H1 (cell line): ENCODE measurements around the gene GABPA. TPM values are rescaled to one million over a fixed set of nuclear protein-coding genes. Genes with fewer than 3 reads are reported as not detected.
"Not testable (repeated sequence)": the region's sequence is repeated elsewhere in the genome, so short reads cannot be mapped to it uniquely, and the experiment has no call there.

Experiments used
- CTCF ChIA-PET: fragments of 300-600 bp; sonication (Branson Sonifier 250); formaldehyde crosslinking; loops from one replicate; lab custom pipeline; 2021; ENCODE audit not compliant: partially characterized antibody; lab: Charles Lee
- POLR2A ChIA-PET: fragments of 300-600 bp; sonication (Branson Sonifier 250); formaldehyde crosslinking; loops from one replicate; lab custom pipeline; 2021; ENCODE audit warnings: inconsistent platforms; ENCODE audit not compliant: partially characterized antibody; lab: Charles Lee
- DNase-seq, 2 experiments: peaks; one replicate each; pipeline versions ENCODE4 v3.0.0 to v3.0.0-alpha.2; 2010 to 2022; ENCODE audit warnings: low spot score in 2 of 2, low read depth in 1 of 2, mixed read lengths in 1 of 2
- FAIRE-seq: peaks from 2 replicates; lab custom pipeline; 2011; peaks lifted over from hg19 to GRCh38; lab: Jason Lieb, UNC
- H2AFZ ChIP-seq: 2 replicates; pipeline ENCODE4 v1.8.1; 2012; ENCODE audit warnings: low read length, inconsistent platforms
- H2AK5ac ChIP-seq: 2 replicates; pipeline ENCODE4 v1.6.1; 2013; ENCODE audit warnings: low read depth, low read length
- H2BK120ac ChIP-seq: replicated peaks from 2 replicates; pipeline ENCODE3; 2013; ENCODE audit warnings: low read depth, low read length, inconsistent platforms
- H2BK12ac ChIP-seq: 2 replicates; pipeline ENCODE4 v1.6.1; 2013; ENCODE audit warnings: low read depth, low read length
- H2BK15ac ChIP-seq: 2 replicates; pipeline ENCODE4 v1.6.1; 2013; ENCODE audit warnings: low read length
- H2BK20ac ChIP-seq: 2 replicates; pipeline ENCODE4 v1.6.1; 2013; ENCODE audit warnings: low read length
- H2BK5ac ChIP-seq: 2 replicates; pipeline ENCODE4 v1.6.1; 2013; ENCODE audit warnings: low read depth, low read length
- H3K14ac ChIP-seq: 2 replicates; pipeline ENCODE4 v1.6.1; 2013; ENCODE audit warnings: inconsistent platforms; ENCODE audit not compliant: insufficient read length
- H3K18ac ChIP-seq: 2 replicates; pipeline ENCODE4 v1.6.1; 2013; ENCODE audit warnings: low read length; ENCODE audit errors: extremely low read depth
- H3K23ac ChIP-seq: 2 replicates; pipeline ENCODE4 v1.6.1; 2013; ENCODE audit warnings: inconsistent platforms; ENCODE audit not compliant: insufficient read length
- H3K23me2 ChIP-seq: 2 replicates; pipeline ENCODE4 v1.6.1; 2013; ENCODE audit warnings: low read depth, low read length
- H3K27ac ChIP-seq: 2 replicates; pipeline ENCODE4 v1.6.1; 2011; ENCODE audit warnings: low read depth, low read length, inconsistent platforms
- H3K27me3 ChIP-seq, 4 experiments: replicated peaks in 1 of 4; 1 replicate in 1 of 4; 2 replicates in 3 of 4; pipeline versions ENCODE4 v1.6.1 to v1.8.1; 2011 to 2013; ENCODE audit warnings: low read length in 3 of 4, mild to moderate bottlenecking in 3 of 4, inconsistent platforms in 2 of 4, mixed read lengths in 2 of 4, moderate library complexity in 1 of 4; ENCODE audit not compliant: control insufficient read depth in 3 of 4, insufficient read depth in 3 of 4; ENCODE audit errors: extremely low read depth in 1 of 4
- H3K36me3 ChIP-seq, 4 experiments: 2 replicates each; pipeline versions ENCODE4 v1.6.1 to v1.8.1; 2011 to 2013; ENCODE audit warnings: mild to moderate bottlenecking in 4 of 4, low read length in 3 of 4, moderate library complexity in 2 of 4, control low read depth in 1 of 4, inconsistent platforms in 1 of 4; ENCODE audit not compliant: insufficient read depth in 4 of 4, control insufficient read depth in 2 of 4
- H3K4ac ChIP-seq: replicated peaks from 2 replicates; pipeline ENCODE3; 2013; ENCODE audit warnings: low read length, low read depth, mixed read lengths, inconsistent platforms; ENCODE audit not compliant: insufficient read length
- H3K4me1 ChIP-seq, 4 experiments: replicated peaks in 1 of 4; 1 replicate in 1 of 4; 2 replicates in 3 of 4; pipeline versions ENCODE4 v1.6.1 to v1.8.1; 2011 to 2013; ENCODE audit warnings: low read length in 3 of 4, inconsistent platforms in 2 of 4, mixed read lengths in 1 of 4; ENCODE audit not compliant: insufficient read depth in 4 of 4, control insufficient read depth in 3 of 4
- H3K4me2 ChIP-seq, 2 experiments: 2 replicates each; pipeline versions ENCODE4 v1.6.1 to v1.8.1; 2011 to 2013; ENCODE audit warnings: low read depth in 2 of 2, low read length in 2 of 2, control low read depth in 1 of 2, inconsistent platforms in 1 of 2, mild to moderate bottlenecking in 1 of 2; ENCODE audit not compliant: insufficient read depth in 1 of 2
- H3K4me3 ChIP-seq, 4 experiments: fragments of 200-600, 300-600 bp in 1 of 4; sonication (generic), shearing (Covaris generic), sonication (Bioruptor Twin) in 1 of 4; 2 replicates each; pipeline versions ENCODE4 v1.5.1 to v1.8.1; 2011 to 2016; ENCODE audit warnings: low read length in 4 of 4, low read depth in 3 of 4, control low read depth in 2 of 4, inconsistent platforms in 2 of 4, mild to moderate bottlenecking in 2 of 4, mixed read lengths in 1 of 4, moderate library complexity in 1 of 4; ENCODE audit not compliant: insufficient read depth in 2 of 4; ENCODE audit errors: extremely low read depth in 1 of 4
- H3K56ac ChIP-seq: replicated peaks from 2 replicates; pipeline ENCODE3; 2013; ENCODE audit warnings: low read depth, mild to moderate bottlenecking, mixed read lengths, low read length, inconsistent platforms; ENCODE audit not compliant: insufficient read length
- H3K79me1 ChIP-seq: 2 replicates; pipeline ENCODE4 v1.6.1; 2013; ENCODE audit warnings: low read depth, low read length, control low read depth
- H3K79me2 ChIP-seq, 2 experiments: 2 replicates each; pipeline versions ENCODE4 v1.6.1 to v1.8.1; 2012 to 2013; ENCODE audit warnings: low read length in 2 of 2, mild to moderate bottlenecking in 2 of 2, inconsistent platforms in 1 of 2; ENCODE audit not compliant: insufficient read depth in 2 of 2, control insufficient read depth in 1 of 2
- H3K9ac ChIP-seq, 4 experiments: replicated peaks in 1 of 4; 1 replicate in 1 of 4; 2 replicates in 3 of 4; pipeline versions ENCODE4 v1.6.1 to v1.8.1; 2011 to 2013; ENCODE audit warnings: low read depth in 3 of 4, low read length in 3 of 4, control low read depth in 2 of 4, mild to moderate bottlenecking in 2 of 4, moderate library complexity in 2 of 4, inconsistent platforms in 1 of 4; ENCODE audit errors: extremely low read depth in 1 of 4
- H3K9me3 ChIP-seq, 2 experiments: 2 replicates each; pipeline versions ENCODE4 v1.6.1 to v1.8.1; 2012 to 2013; ENCODE audit warnings: mild to moderate bottlenecking in 2 of 2, moderate library complexity in 2 of 2, control low read depth in 1 of 2, inconsistent platforms in 1 of 2, low read depth in 1 of 2, low read length in 1 of 2, mixed read lengths in 1 of 2; ENCODE audit not compliant: insufficient read depth in 2 of 2
- H4K20me1 ChIP-seq, 2 experiments: replicated peaks in 1 of 2; 2 replicates each; pipeline versions ENCODE3 to v1.8.1; 2011 to 2013; ENCODE audit warnings: inconsistent platforms in 2 of 2, low read length in 2 of 2, mild to moderate bottlenecking in 1 of 2; ENCODE audit not compliant: insufficient read depth in 2 of 2, control insufficient read depth in 1 of 2
- H4K5ac ChIP-seq: 2 replicates; pipeline ENCODE4 v1.6.1; 2013; ENCODE audit warnings: low read length, low read depth, mixed read lengths, inconsistent platforms; ENCODE audit not compliant: insufficient read length
- H4K8ac ChIP-seq: 2 replicates; pipeline ENCODE4 v1.8.0; 2013; ENCODE audit warnings: mild to moderate bottlenecking, moderate library complexity, low read length, inconsistent platforms; ENCODE audit not compliant: insufficient read depth; ENCODE audit errors: extremely low read depth
- H4K91ac ChIP-seq: replicated peaks from 2 replicates; pipeline ENCODE3; 2013; ENCODE audit warnings: low read length, mixed read lengths, inconsistent platforms; ENCODE audit not compliant: insufficient read length
- WGBS, 2 experiments: shearing (Covaris generic) in 1 of 2; methylation state at CpG; one replicate each; pipeline versions ENCODE4 v1.1.6 to v1.1.7; 2013 to 2015; ENCODE audit warnings: low lambda C conversion rate in 2 of 2, mixed read lengths in 2 of 2, inconsistent platforms in 1 of 2, low coverage in 1 of 2, missing lambda C conversion rate in 1 of 2; ENCODE audit not compliant: insufficient replicate concordance in 2 of 2, insufficient coverage in 1 of 2, insufficient read length in 1 of 2; ENCODE audit errors: extremely low coverage in 1 of 2, missing lambda C conversion rate in 1 of 2; 5-methylcytosine and 5-hydroxymethylcytosine counted together
- polyA plus RNA-seq, 7 experiments: library from polyadenylated mRNA; depleted of rRNA in 3 of 7; stranded (reverse) in 5 of 7; unstranded in 2 of 7; fragments of >200 nt in 5 of 7; fragments of 200-250 nt in 2 of 7; gene quantifications; 1 replicate in 5 of 7; 2 replicates in 1 of 7; 4 replicates in 1 of 7; pipeline versions ENCODE4 v1.2.1 to v1.2.3, GENCODE V29; 2011 to 2013; ENCODE audit warnings: missing spikeins in 2 of 7, mixed read lengths in 2 of 7
- total RNA-seq: library from RNA; stranded (reverse); fragmentation: NEBNext Ultra II Directional; extraction: Animal tissue kit (Norgen Biotek cat#: 25700); gene quantifications from 2 replicates; pipeline ENCODE4 v1.2.1, GENCODE V29; 2021

Gene GABPA
- total and polyA plus RNA-seq, 2 of the 8 experiments (the other 6 are each of a cell fraction or from before 2014, with no cell fraction given): 5.2 to 22.2 TPM

DNA sequence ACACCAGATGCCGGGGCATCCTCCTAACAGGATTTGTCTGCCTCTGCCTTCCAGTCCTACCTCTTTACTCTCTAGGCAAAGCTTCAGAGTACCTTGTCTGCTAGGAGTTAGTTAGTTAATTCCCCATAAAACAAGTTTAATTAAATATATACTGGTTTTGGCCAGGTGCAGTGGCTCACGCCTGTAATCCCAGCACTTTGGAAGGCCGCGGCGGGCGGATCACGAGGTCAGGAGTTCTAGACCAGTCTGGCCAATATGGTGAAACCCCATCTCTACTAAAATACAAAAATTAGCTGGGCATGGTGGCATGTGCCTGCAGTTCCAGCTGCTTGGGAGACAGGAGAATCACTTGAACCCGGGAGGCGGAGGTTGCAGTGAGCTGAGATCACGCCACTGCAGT, 20.7 kb upstream of the GABPA start:
- POLR2A ChIA-PET, H3K23ac ChIP-seq, H3K27me3 ChIP-seq, H2BK20ac ChIP-seq, H3K14ac ChIP-seq, H4K5ac ChIP-seq, H4K20me1 ChIP-seq, H2BK120ac ChIP-seq, H3K18ac ChIP-seq, DNase-seq, H4K8ac ChIP-seq, H3K9ac ChIP-seq, H3K4me3 ChIP-seq, H4K91ac ChIP-seq, H3K4ac ChIP-seq, H3K9me3 ChIP-seq, H3K4me1 ChIP-seq, H3K23me2 ChIP-seq, H3K36me3 ChIP-seq, H2AK5ac ChIP-seq, H3K56ac ChIP-seq, H3K27ac ChIP-seq, H2BK12ac ChIP-seq, H2AFZ ChIP-seq, H3K79me2 ChIP-seq, H2BK5ac ChIP-seq, H2BK15ac ChIP-seq, H3K4me2 ChIP-seq, FAIRE-seq, H3K79me1 ChIP-seq: not testable (repeated sequence)
- 96% methylated on average over 10 of the region's 10 CpGs; no CpG with 5 or more reads in 1 of the 2 experiments for WGBS, 2 experiments
- CTCF ChIA-PET: interaction anchor here (1.0 to 1.1 kb wide), 2 partner anchors 71 to 106 kb away, joined by 3 read pairs; no protein-coding TSS in a partner anchor
